Anterior cingulate cortex (tissue), 58 donors: ENCODE data around the gene PTPN18.
"Not testable (repeated sequence)": the region's sequence is repeated elsewhere in the genome, so short reads cannot be mapped to it uniquely, and the experiment has no call there.

Source experiments
- DNase-seq, 58 donors: peaks; one replicate each; lab custom pipeline; 2025; lab: John Stamatoyannopoulos, UW

PTPN18 gene

GRCh38 chr2:130418845-130419244 is 63.0 kb downstream of the PTPN18 start:
- DNase-seq, result not testable (repeated sequence)
